GM12878 (cell line): ENCODE results near the gene IKBIP. TPM values are rescaled to one million over a fixed set of nuclear protein-coding genes. Genes with fewer than 3 reads are reported as not detected.

Experiments
- BCL11A ChIP-seq: IDR thresholded peaks from 2 replicates; pipeline ENCODE4 v1.6.1; 2011; ENCODE audit warnings: low read depth, low read length
- BRCA1 ChIP-seq: IDR thresholded peaks from 2 replicates; pipeline ENCODE4 v1.6.1; 2011; ENCODE audit warnings: low read depth, low read length, improper control_type of control experiment
- CBX5 ChIP-seq: sonication (generic); IDR thresholded peaks from 2 replicates; pipeline ENCODE4 v1.6.1; 2016; ENCODE audit warnings: low read depth, moderate library complexity, mild to moderate bottlenecking, inconsistent platforms
- CREM ChIP-seq: IDR thresholded peaks from 2 replicates; pipeline ENCODE4 v1.6.1; 2014; ENCODE audit warnings: antibody characterized with exemption, low read depth
- DPF2 ChIP-seq: fragments of 450-650 bp; IDR thresholded peaks from 2 replicates; pipeline ENCODE4 v1.6.1; 2017; ENCODE audit warnings: mild to moderate bottlenecking
- EP300 ChIP-seq, 2 experiments: fragments of 150-350 bp in 1 of 2; IDR thresholded peaks; 2 replicates each; pipeline ENCODE4 v1.6.1; 2011 to 2012; ENCODE audit warnings: low read depth in 2 of 2, low read length in 2 of 2, borderline replicate concordance in 1 of 2, improper control_type of control experiment in 1 of 2, inconsistent platforms in 1 of 2; ENCODE audit not compliant: control insufficient read depth in 1 of 2
- JUND ChIP-seq: IDR thresholded peaks from 2 replicates; pipeline ENCODE4 v1.6.1; 2012; ENCODE audit warnings: low read depth, mild to moderate bottlenecking, low read length, improper control_type of control experiment, moderate library complexity
- MYC ChIP-seq: IDR thresholded peaks from 2 replicates; pipeline ENCODE4 v1.6.1; 2011; ENCODE audit warnings: mild to moderate bottlenecking, low read length, moderate library complexity, inconsistent platforms; ENCODE audit not compliant: insufficient read depth, insufficient replicate concordance, insufficient read length, severe bottlenecking
- NR2F1 ChIP-seq: fragments of 450-650 bp; conservative IDR thresholded peaks from 2 replicates; pipeline ENCODE4 v1.6.1; 2017; ENCODE audit warnings: mild to moderate bottlenecking
- RCOR1 ChIP-seq: conservative IDR thresholded peaks from 2 replicates; pipeline ENCODE4 v1.6.1; 2012; ENCODE audit warnings: low read depth, low read length, improper control_type of control experiment
- SIX5 ChIP-seq: IDR thresholded peaks from 2 replicates; pipeline ENCODE4 v1.6.1; 2011; ENCODE audit warnings: mild to moderate bottlenecking, low read depth, low read length, moderate library complexity; ENCODE audit not compliant: severe bottlenecking
- SPI1 ChIP-seq: IDR thresholded peaks from 2 replicates; pipeline ENCODE4 v1.6.1; 2011; ENCODE audit warnings: low read depth, mild to moderate bottlenecking, low read length, moderate library complexity, borderline replicate concordance; ENCODE audit not compliant: insufficient read depth
- SREBF1 ChIP-seq: IDR thresholded peaks from 2 replicates; pipeline ENCODE4 v1.6.1; 2012; ENCODE audit warnings: mild to moderate bottlenecking, low read length
- STAT1 ChIP-seq: fragments of 450-650 bp; conservative IDR thresholded peaks from 2 replicates; pipeline ENCODE4 v1.6.1; 2014; ENCODE audit warnings: antibody characterized with exemption, mild to moderate bottlenecking
- ZNF592 ChIP-seq: fragments of 450-650 bp; IDR thresholded peaks from 2 replicates; pipeline ENCODE4 v1.6.1; 2017; ENCODE audit warnings: mild to moderate bottlenecking, moderate library complexity
- ZSCAN29 ChIP-seq: fragments of 450-650 bp; IDR thresholded peaks from 2 replicates; pipeline ENCODE4 v1.6.1; 2017; ENCODE audit warnings: mild to moderate bottlenecking, moderate library complexity
- ZZZ3 ChIP-seq: IDR thresholded peaks from 2 replicates; pipeline ENCODE4 v1.6.1; 2011; ENCODE audit warnings: low read depth; ENCODE audit not compliant: control insufficient read depth, insufficient read length
- polyA plus RNA-seq, 11 experiments: library from polyadenylated mRNA; depleted of rRNA in 4 of 11; unstranded in 6 of 11; stranded (reverse) in 5 of 11; fragments of >200 nt; fragmentation: Nextera tagmentation in 4 of 11; fragmentation: Illumina TruSeq in 1 of 11; extraction: Ambion mirVana in 4 of 11; extraction: Trizol in 1 of 11; gene quantifications; 1 replicate in 1 of 11; 2 replicates in 10 of 11; pipeline versions ENCODE4 v1.2.1 to v1.2.3, GENCODE V29; 2011 to 2016; ENCODE audit warnings: inconsistent platforms in 2 of 11, missing spikeins in 2 of 11, low read depth in 1 of 11
- total RNA-seq, 4 experiments: library from RNA; depleted of rRNA in 3 of 4; stranded (reverse); fragments of >200 nt in 3 of 4; fragmentation: Illumina TruSeq in 1 of 4; extraction: Trizol in 1 of 4; gene quantifications; 2 replicates each; pipeline versions ENCODE4 v1.2.1 to v1.2.3, GENCODE V29; 2013 to 2021
- TF ChIP-seq, protein P1 (sequence below): fragments of 450-650 bp; IDR thresholded peaks from 2 replicates; pipeline ENCODE4 v1.6.1; 2017; ENCODE audit warnings: mild to moderate bottlenecking, low read depth, inconsistent platforms; ENCODE audit not compliant: poor library complexity, severe bottlenecking
- TF ChIP-seq, protein P2 (sequence below): fragments of 150-350 bp; IDR thresholded peaks from 2 replicates; pipeline ENCODE4 v1.6.1; 2014; ENCODE audit warnings: mild to moderate bottlenecking, low read depth, low read length
- TF ChIP-seq, protein P3 (sequence below): IDR thresholded peaks from 2 replicates; pipeline ENCODE4 v1.6.1; 2011; ENCODE audit warnings: low read depth, mild to moderate bottlenecking, low read length, moderate library complexity, borderline replicate concordance; ENCODE audit errors: extremely low read depth
- TF ChIP-seq, protein P4 (sequence below): fragments of 450-650 bp; IDR thresholded peaks from 2 replicates; pipeline ENCODE4 v1.6.1; 2014; ENCODE audit warnings: mild to moderate bottlenecking

Gene IKBIP
- total and polyA plus RNA-seq, 10 of the 15 experiments (the other 5 are each of a cell fraction or from before 2014, with no cell fraction given) = 5.4 to 34.5 (median 18.4) TPM

DNA sequence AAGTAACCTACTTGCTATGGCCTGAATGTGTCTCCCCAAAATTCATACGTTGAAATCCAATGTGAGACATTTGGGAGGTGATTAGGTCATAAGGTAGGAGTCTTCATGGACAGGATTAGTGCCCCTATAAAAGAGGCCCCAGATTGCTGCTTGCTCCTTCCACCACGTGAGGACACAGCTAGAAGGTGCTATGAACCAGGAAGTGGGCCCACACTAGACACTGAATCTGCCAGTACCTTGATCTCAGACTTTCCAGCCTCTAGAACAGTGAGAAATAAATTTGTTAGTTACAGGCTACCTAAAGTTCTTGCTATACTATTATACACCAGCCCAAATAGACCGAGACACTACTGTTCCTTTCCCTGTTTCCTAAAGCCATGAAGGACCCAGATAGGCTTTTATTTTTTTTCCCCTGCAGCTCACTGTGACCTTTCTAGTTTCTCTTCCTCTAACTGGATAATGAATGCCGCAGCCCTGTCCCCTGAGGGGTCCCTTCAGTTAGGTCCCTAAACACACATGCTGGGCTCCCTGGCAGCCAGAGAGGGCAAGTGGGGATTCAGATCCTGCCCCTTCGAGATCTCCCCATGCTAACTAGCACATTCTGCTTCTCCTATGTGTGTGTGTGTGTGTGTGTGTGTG lies 31.8 kb downstream of the IKBIP start (continued):
- TF ChIP-seq, protein P1, sequence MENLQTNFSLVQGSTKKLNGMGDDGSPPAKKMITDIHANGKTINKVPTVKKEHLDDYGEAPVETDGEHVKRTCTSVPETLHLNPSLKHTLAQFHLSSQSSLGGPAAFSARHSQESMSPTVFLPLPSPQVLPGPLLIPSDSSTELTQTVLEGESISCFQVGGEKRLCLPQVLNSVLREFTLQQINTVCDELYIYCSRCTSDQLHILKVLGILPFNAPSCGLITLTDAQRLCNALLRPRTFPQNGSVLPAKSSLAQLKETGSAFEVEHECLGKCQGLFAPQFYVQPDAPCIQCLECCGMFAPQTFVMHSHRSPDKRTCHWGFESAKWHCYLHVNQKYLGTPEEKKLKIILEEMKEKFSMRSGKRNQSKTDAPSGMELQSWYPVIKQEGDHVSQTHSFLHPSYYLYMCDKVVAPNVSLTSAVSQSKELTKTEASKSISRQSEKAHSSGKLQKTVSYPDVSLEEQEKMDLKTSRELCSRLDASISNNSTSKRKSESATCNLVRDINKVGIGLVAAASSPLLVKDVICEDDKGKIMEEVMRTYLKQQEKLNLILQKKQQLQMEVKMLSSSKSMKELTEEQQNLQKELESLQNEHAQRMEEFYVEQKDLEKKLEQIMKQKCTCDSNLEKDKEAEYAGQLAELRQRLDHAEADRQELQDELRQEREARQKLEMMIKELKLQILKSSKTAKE = no peak
- TF ChIP-seq ZSCAN29 (no peak), CBX5 (no peak), NR2F1 (peak; percentile 96), DPF2 (peak; percentile 84), BRCA1 (no peak), STAT1 (no peak), CREM (no peak), BCL11A (0 out of 2 replicates have a peak, but pooled peaks have one; percentile 28), SREBF1 (no peak), RCOR1 (no peak), ZZZ3 (no peak), SPI1 (peak; percentile 80), JUND (no peak), ZNF592 (0 out of 2 replicates have a peak, but pooled peaks have one; percentile 19), SIX5 (no peak), EP300 (IDR thresholded peaks at IDR 0.05; ENCODE audit: borderline replicate concordance in 1 of 2, control insufficient read depth in 1 of 2, low read depth in 2 of 2, low read length in 2 of 2) (no peak), MYC (no peak)
- TF ChIP-seq, protein P2, sequence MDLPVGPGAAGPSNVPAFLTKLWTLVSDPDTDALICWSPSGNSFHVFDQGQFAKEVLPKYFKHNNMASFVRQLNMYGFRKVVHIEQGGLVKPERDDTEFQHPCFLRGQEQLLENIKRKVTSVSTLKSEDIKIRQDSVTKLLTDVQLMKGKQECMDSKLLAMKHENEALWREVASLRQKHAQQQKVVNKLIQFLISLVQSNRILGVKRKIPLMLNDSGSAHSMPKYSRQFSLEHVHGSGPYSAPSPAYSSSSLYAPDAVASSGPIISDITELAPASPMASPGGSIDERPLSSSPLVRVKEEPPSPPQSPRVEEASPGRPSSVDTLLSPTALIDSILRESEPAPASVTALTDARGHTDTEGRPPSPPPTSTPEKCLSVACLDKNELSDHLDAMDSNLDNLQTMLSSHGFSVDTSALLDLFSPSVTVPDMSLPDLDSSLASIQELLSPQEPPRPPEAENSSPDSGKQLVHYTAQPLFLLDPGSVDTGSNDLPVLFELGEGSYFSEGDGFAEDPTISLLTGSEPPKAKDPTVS = no peak
- TF ChIP-seq, protein P3, sequence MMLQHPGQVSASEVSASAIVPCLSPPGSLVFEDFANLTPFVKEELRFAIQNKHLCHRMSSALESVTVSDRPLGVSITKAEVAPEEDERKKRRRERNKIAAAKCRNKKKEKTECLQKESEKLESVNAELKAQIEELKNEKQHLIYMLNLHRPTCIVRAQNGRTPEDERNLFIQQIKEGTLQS = no peak
- TF ChIP-seq, protein P4, sequence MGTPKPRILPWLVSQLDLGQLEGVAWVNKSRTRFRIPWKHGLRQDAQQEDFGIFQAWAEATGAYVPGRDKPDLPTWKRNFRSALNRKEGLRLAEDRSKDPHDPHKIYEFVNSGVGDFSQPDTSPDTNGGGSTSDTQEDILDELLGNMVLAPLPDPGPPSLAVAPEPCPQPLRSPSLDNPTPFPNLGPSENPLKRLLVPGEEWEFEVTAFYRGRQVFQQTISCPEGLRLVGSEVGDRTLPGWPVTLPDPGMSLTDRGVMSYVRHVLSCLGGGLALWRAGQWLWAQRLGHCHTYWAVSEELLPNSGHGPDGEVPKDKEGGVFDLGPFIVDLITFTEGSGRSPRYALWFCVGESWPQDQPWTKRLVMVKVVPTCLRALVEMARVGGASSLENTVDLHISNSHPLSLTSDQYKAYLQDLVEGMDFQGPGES = no peak
